ENCODE data around the gene GPRC5B.

- TF ChIP-seq, protein P1, sequence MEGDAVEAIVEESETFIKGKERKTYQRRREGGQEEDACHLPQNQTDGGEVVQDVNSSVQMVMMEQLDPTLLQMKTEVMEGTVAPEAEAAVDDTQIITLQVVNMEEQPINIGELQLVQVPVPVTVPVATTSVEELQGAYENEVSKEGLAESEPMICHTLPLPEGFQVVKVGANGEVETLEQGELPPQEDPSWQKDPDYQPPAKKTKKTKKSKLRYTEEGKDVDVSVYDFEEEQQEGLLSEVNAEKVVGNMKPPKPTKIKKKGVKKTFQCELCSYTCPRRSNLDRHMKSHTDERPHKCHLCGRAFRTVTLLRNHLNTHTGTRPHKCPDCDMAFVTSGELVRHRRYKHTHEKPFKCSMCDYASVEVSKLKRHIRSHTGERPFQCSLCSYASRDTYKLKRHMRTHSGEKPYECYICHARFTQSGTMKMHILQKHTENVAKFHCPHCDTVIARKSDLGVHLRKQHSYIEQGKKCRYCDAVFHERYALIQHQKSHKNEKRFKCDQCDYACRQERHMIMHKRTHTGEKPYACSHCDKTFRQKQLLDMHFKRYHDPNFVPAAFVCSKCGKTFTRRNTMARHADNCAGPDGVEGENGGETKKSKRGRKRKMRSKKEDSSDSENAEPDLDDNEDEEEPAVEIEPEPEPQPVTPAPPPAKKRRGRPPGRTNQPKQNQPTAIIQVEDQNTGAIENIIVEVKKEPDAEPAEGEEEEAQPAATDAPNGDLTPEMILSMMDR (IDR thresholded peaks at IDR 0.05), result no peak
- TF ChIP-seq POLR2A (IDR thresholded peaks at IDR 0.05), result no peak
Observed at GRCh38 chr16:19851476-19851875, 33.2 kb downstream of the GPRC5B start.

Measured in uterus (tissue), 2 donors.